HuH-7 (cell line): ENCODE data around the gene RPRML.
A peak's percentile ranks its signal among the peaks of the same experiment; 100 is the strongest.
"Not testable (repeated sequence)": the region's sequence is repeated elsewhere in the genome, so short reads cannot be mapped to it uniquely, and the experiment has no call there.

Source experiments
- DNase-seq: peaks from one replicate; pipeline ENCODE4 v3.0.0; 2011; ENCODE audit warnings: low spot score

Gene RPRML

DNA sequence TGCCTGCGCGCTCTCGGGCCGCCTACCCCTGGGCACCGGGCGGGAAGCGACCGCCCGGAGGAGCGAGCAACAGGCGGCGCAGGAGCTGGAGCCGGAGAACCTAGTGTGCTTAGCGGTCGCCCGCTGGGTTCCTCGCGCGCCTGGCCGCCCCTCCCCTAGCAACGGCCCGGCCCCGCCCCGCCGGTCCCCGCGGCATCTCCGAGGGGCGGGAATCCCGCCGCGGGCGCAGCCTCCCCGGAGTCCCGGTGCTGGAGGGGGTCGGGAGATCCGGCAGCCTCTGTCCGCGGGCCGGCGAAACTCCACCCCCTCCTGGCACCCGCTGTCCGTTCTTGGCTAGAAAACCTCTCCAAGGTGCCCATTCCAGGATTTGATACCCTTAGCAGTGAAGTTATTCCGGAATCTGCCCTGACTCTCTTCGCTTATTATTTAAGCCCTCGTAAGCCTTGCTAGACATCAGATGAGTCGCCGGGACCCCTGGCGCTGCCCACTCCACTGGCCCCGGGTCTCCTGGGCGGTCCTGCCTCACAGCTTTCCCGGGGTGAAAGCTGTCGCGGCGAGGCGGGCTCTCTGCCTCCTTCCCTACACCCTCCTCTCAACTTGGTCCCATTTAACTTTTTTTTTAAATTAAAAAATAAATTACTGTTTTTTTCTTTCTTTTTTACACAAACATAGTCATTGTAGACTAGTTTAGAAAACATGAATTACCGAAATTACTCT is at the start of gene RPRML:
RPRML (minus strand) TSS at position 107 of the 717 bp plus-strand sequence. CDS start 246 bp downstream, outside the sequence.
- DNase-seq = peak; percentile 54

DNA sequence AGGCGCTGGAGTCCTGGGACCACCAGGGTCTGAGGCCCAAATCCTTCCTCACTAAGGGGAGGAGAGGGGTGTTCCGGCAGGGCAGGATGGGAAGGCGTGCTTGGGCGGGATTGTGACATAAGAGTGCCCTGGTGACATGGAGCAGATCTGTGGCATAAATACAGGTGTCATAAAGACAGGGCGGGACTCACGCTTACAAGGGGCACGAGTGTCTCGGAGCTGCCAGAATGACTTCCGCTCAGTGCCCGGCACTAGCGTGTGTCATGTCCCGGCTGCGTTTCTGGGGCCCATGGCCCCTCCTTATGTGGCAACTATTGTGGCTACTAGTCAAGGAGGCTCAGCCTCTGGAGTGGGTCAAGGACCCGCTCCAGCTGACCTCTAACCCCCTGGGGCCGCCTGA is 37.9 kb upstream of the RPRML start:
- DNase-seq = not testable (repeated sequence)

DNA sequence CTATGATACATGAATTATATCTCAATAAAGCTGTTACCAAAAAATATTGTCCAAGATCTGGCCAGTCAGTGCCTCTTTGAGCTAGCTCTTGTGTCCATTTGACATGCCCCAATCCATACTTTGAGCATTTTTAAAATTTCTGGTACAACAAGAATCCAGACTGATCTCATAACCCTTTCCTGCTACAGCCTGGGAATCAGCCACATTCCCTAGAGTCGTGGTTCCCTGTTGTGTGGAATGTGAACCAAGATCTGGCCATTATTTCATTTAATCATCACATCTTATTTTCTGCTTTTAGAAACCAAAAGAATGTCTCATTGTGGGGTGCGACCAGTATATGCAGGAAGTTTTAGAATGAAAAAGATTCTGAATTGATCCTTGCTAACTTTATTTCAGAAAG is 34.3 kb upstream of the RPRML start:
- no peak for DNase-seq

DNA sequence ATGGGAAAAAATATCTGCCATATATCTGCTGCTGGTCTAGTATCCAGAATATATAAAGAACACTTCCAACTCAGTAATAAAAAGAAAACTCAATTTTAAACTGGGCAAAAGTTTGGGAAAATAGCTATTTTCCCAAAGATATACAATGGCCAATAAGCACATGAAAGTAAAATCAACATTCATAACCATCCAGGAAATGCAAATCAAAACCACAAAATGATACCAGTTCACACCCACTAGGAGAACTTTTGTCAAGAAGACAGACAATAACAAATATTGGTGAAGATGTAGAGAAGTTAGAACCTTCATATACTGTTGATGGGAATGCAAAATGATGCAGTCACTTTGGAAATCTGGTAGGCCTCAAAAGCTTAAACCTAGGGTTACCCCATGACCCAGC is 33.4 kb upstream of the RPRML start:
- no peak for DNase-seq

DNA sequence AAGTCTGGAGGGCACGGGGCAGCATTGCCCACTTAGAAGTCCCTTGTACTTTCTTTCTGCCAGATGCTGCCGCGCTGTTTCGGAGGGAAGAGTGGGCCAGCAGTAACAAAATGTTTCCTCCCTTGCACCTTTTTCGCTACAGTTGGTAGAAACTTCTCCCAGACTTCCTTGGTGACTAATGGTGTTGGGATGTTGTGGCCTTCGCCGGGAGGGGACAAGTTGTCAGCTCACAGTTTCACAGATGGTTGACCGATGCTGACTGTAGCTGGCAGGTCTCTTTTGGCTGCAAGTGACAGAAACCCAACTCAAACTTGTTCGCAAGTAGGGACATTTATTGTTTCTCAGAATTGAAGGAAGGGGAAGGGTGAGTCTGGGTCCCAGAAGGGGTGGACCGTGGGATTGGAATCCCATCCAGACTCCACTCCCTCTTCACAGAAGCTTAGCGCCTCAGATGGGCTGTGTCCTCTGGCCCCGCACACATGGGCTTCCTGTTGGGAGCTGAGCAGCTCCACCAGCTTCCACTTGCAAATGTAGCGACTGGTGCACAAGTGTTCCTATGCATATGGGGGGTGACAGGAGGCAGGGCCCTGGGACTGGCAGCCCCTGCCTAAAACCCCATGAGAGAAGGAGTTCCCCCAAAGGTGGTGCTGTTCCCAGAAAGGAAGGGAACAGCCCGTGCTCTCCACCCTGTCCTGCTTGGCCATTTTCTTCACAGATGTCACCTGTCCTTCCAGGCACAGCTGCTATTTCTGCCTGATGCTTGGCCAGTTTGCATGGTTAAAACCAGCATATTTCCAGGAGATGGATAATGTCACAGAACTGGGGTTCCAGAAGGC is 30.9 kb upstream of the RPRML start:
- DNase-seq = no peak

DNA sequence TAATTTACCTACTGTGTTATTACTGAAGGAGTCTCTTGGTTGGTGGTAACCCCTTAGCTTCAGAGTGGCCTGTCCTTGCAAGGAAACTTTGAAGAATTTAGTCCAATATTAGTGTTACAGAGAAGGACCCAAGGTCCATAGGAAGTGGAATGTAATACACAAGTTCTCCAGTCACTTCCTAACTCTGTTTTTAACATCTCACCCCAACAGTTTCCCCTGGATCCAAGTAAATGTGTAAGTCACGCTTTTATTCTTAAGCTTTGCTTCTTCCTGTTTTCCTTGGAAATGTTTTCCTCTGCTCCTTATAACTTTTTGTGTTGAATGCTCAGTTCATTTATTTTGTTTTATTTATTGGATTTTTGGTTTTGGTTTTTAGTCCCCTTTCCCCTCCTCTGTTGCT is 25.9 kb upstream of the RPRML start:
- DNase-seq = no peak

DNA sequence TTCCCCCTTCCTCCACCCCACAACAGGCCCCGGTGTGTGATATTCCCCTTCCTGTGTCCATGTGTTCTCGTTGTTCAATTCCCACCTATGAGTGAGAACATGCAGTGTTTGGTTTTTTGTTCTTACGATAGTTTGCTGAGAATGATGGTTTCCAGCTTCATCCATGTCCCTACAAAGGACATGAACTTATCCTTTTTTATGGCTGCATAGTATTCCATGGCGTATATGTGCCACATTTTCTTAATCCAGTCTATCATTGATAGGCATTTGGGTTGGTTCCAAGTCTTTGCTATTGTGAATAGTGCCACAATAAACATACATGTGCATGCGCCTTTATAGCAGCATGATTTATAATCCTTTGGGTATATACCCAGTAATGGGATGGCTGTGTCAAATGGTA is 24.8 kb upstream of the RPRML start:
- not testable (repeated sequence) for DNase-seq

DNA sequence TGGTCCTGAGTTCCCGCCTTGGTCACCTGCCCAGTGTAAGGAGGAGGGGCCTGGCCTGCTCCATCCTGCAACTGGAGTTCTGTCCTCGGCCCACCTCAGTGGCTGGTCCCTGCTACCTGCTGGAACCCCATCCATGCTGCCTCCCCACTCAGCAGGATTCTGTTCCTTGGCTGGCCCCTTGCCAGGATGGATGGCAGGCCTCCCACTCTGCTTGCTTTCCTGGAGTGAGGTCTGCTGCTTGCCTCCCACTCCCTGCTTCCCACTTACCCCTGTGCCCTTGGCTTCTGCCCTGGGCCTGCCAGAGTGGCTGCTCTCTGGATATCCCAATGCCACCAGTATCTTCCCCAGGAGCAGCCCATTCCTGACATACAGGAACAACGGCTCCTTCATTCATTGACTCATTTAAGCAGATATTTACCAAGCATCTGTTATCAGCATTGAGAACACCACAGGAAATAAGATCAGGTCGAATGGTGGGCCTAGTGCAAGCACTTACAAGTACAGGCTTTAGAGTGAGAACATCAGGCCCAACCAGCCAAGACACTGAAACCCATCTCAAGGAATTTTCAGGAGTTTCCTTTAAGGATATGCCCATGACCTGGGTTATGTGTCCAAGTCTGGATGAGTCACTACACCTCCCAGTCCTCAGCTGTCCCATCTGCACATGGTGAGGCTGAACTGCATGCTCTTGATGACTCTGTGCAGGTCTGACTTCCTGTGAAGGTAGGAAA is 17.0 kb upstream of the RPRML start:
- DNase-seq = no peak

DNA sequence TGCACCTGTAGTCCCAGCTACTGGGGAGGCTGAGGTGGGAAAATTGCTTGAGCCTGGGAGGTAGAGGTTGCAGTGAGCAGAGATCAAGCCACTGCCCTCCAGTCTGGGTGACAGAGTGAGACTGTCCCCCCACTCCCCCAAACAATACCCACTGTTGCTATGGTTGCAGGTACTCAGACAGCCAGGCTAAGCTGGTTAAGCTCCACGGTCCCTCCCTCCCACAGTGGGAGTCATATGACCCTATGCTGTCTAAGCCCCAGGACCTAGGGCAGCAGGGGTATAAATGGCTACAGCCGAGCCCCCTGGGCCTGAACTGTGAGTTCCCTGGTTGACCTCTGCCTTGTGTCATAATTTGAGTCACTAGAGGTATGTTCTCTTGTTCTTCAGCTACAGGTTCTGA is 15.9 kb upstream of the RPRML start:
- no peak for DNase-seq

DNA sequence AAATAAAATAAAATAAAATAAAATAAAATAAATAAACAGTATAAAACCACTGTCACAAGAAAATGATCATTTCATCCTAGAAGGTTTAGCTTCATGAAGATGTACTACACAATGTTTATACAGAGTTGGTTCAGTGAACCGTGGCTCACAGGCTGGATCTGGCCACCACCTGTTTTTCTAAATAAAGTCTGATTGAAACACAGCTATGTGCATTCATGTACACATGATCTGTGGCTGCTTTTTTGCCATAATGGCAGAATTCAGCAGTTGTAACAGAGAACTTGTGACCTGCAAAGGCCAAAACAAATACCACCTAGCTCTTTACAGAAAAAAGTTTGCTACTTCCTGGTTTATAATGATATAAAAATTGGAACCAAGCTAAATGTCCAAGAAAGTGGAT is 12.6 kb upstream of the RPRML start:
- no peak for DNase-seq

DNA sequence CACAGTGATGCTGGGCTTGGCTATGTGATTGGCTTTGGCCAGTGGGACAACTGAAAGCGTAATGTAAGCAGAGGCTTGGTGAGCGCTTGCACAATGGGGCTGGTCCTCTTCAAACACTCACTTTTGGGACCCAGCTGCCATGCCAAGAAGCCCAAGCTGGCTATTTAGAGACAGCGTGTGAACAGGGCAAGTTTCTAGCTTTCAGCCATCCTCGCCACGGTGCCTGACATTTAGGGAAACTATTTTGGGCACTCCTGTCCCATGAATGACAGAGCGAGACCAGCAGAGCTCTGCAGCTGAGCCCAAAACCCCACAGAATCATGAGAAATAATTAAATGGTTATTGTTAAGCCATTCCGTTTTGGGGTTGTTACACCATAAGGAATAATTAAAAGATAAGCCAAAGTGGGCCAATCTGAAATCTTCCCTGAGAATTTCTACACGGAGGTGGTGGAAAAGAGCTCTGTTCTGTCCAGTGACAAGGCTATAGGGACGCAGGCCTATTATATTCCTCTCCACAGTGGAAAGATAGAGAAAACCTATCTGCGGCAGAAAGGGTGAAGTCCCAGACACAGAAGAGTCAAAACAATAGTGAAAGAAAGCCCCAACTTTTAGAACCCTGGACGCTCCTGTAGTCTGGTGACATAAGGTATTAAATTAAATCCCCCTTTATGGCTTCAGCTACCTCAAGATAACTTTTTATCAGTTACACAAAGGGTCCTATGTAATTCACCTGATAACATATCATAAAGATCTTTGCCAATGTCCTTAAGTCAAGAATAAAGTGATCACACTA is 10.8 kb upstream of the RPRML start:
- DNase-seq = no peak

DNA sequence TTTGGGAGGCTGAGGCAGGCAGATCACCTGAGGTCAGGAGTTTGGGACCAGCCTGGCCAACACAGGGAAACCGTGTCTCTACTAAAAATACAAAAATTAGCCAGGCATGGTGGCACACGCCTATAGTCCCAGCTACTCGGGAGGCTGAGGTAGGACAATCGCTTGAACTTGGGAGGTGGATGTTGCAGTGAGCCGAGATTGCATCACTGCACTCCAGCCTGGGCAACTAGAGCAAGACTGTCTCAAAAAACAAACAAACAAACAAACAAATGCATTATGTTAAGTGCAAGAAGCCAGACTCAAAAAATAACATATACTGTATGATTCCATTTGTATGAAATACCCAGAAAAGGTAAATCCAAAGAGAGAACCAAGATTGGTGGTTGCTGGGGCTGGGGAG is 8.9 kb upstream of the RPRML start:
- not testable (repeated sequence) for DNase-seq

DNA sequence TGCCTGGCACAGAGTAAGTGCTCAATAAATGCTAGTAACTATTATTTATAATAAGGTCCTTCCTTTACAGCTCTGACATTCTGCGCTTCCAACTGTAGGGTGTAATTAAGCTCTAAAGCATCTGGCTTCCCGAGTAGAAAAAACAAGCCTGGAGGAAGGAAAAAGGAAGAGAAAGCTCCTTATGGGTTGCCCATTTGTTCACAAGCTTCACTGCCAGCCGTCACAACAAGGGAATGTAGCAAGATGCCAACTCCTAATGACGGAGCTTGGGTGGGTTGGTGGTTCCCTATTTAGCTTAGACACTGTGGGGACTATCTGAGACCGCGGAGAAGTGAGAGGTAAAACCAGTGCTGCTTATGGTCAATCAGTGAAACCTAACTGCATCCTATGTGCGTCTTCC is 7.3 kb upstream of the RPRML start:
- DNase-seq = no peak

DNA sequence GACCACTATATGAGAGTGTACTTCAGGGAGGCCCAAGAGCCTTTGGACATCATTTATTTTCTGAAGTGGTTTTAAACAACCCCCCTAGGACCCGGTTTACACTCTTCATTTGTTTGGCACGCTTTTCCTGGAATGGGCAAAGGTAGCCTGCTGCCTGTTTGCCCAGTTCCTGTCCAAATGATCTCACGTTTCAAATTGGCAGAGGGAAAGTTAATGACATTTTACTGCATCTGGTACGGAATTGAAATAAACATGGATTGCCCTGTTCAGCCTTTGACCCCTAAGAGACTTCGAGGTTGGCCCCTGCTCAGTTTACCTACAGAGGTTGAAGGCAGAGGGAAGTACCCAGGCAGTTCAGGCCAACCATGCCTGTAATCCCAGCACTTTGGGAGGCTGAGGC is 5.8 kb upstream of the RPRML start:
- no peak for DNase-seq

DNA sequence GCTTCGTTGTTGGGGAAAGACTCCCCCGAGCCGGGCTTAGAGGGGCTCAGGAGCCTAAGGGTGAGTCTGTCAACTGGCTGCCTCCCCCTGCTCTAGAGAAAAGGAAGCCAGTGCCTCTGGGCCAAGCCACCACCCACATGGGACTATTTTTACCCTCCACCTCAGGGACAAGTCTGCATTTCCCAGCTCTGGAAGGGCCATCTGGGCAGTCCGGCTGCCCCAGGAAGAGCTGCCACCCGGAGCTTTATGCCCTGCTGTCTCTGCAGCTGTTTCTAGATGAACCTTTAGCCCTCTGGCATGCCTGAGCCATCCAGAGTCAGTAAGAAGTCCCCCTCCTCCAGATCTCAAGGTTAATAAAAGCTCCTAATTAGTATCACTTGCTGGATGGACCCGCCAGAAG is 5.3 kb upstream of the RPRML start:
- DNase-seq = no peak

DNA sequence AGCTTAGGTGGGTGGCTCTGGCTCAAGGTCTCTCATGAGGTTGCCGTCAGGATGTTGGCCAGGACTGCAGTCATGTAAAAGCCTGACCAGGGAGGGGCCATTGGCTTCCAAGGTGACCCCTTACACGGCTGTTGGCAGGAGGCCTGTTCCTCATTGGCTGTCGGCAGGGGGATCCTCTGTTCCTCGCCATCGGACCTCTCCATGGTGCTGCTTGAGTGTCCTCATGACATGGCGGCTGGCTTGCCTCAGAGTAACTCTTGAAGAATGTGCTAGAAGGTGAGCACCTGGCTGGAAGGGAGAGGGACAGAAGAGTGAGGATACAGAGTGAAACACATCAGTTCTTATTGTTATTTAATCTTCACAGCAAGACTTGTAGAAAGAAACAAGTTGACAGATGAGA is 4.7 kb upstream of the RPRML start:
- no peak for DNase-seq

DNA sequence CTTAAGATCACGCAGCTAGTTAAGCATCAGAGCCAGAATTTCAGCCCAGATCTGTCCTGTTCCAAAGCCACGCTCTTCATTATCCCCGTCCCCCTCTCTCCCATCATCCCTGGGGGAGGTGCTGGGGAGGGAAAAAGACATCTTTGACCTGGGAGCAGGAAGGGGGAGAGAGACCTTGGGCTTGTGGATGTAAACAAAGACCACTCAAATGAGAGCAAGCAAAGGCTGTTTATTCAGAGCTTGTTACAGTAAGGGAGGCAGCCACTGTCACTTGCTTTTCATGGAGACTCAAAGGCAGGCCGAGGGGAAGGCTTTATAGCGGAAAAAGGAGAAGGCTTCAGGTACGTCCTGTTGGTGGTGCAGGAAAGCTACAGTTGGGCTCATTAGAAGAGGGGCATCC is 3.5 kb upstream of the RPRML start:
- DNase-seq = no peak

DNA sequence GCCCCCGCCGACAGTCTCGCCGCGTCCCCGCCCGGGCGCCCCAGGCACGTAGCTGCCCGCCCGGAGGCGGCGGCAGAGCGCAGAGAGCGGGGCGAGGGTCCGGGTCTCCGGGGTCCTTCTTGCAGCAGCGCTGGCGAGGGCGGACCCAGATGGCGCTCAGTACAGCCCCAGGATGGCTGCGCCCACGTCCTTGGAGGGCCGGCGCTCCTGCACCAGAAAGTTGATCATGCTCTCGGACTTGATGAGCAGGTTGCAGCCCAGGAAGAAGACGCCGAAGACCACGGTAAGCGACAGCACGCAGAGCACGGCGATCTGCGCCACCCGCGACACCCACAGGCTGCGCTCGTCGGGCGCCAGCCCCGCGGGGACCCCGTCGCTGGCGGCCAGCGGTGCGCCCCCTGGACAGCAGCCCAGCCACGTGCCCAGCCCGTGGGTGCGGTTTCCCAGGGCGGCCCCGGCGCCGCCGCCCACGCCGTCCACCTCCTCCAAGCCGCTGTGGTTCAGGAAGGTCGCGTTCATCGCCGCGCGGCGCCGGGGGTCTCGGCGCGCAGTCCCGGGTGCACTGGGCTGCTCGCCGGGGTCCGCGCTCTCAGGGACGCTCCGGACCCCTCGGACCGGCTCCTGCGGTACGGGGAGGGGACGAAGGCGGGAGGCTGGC is 435 bp downstream of the RPRML start:
- DNase-seq = no peak

DNA sequence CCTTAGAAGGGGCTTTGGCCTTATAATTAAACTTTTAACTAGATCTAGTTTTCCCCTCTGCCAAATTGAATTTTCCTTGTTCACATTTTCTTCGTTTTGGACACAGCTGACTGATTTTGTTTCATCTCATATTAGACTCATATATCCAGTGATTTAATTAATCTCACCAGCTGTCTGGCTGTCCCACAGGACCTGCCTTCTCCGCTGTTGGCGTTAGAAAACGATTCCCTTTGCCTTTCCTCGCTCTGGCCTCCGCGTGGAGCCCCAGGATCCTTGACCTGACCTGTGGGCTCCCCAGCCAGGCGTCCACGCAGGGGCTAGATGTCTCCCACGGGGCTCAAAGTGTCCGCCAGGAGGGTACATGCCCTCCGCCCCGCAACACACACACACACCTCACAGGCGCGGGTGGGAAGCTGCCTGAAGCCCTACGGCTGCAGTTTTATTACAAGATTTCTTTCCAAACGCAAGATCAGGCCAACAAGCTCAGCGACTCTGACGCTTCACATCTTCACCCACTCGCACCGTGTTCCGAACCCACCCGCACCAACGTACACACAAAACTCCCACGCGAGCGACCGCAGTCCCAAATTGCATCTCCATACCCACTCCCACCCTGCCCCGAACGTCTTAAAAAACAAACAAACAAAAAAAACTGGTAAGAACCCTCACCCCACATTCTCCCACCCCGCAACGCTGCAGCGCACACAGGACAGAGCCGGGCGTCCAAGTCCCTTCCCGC is 1.1 kb downstream of the RPRML start:
- no peak for DNase-seq

DNA sequence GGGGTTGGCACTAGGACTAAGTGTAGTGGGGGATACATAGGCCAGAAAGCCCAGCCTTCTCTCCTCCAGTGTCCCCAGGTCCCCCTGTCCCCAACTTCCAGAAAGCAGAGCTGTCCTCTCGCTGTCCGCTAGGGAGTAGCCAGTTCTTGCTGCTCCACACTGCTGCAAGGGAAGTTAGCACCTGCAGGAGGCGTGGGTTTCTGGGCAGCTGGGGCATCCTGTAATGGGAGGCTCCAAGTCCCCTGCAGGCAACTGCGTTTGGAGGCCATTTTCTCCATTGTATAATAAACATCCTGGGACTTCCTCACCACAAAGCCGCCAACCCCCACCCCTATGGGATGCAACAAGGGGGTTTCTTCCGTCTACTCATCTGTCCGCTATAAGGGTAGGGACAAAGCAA is 1.7 kb downstream of the RPRML start:
- DNase-seq = peak; percentile 79
